Urinary bladder (tissue), 4 donors: ENCODE results near the gene CABP4. TPM values are rescaled to one million over a fixed set of nuclear protein-coding genes. Genes with fewer than 3 reads are reported as not detected.

Source experiments
- DNase-seq: peaks from one replicate; pipeline ENCODE4 v3.0.0-alpha.2; 2015; ENCODE audit errors: extremely low spot score
- H3K27ac ChIP-seq: one replicate; pipeline ENCODE4 v1.5.1; 2013; ENCODE audit warnings: low read depth, mild to moderate bottlenecking, moderate library complexity
- H3K36me3 ChIP-seq: one replicate; pipeline ENCODE4 v1.6.1; 2013; ENCODE audit warnings: mild to moderate bottlenecking, moderate library complexity; ENCODE audit not compliant: insufficient read depth
- H3K4me1 ChIP-seq: one replicate; pipeline ENCODE4 v1.6.1; 2013; ENCODE audit warnings: mild to moderate bottlenecking, moderate library complexity; ENCODE audit not compliant: insufficient read depth
- H3K4me3 ChIP-seq: one replicate; pipeline ENCODE4 v1.5.1; 2013; ENCODE audit warnings: low read depth, low read length
- WGBS: extraction: QIAGEN DNeasy Blood & Tissue Kit; methylation state at CpG from one replicate; pipeline ENCODE4 v1.1.7; 2013; 5-methylcytosine and 5-hydroxymethylcytosine counted together
- polyA plus RNA-seq: library from polyadenylated mRNA; stranded (reverse); fragments of 200-250 nt; gene quantifications from one replicate; pipeline ENCODE4 v1.2.3, GENCODE V29; 2013
- total RNA-seq: library from RNA; depleted of rRNA; stranded (reverse); fragments of >200 nt; gene quantifications from one replicate; pipeline ENCODE4 v1.2.3, GENCODE V29; 2014
- donor health status: healthy with polysubstance abuse.
- donor health status: healthy.

CABP4 gene
- total and polyA plus RNA-seq, 2 donors, result 0.26 to 0.96 TPM

- Histone ChIP-seq H3K27ac (no peak overlapping the region), H3K36me3 (no peaks in the 10 kb centered on the region), H3K4me3 (no peak overlapping the region), H3K4me1 (no peaks in the 10 kb centered on the region)
- no peak for DNase-seq
- WGBS, result 63% methylated on average over 2 of the region's 2 CpGs
These were observed 41.8 kb upstream of the CABP4 start for GRCh38 chr11:67413266-67413849.

DNA sequence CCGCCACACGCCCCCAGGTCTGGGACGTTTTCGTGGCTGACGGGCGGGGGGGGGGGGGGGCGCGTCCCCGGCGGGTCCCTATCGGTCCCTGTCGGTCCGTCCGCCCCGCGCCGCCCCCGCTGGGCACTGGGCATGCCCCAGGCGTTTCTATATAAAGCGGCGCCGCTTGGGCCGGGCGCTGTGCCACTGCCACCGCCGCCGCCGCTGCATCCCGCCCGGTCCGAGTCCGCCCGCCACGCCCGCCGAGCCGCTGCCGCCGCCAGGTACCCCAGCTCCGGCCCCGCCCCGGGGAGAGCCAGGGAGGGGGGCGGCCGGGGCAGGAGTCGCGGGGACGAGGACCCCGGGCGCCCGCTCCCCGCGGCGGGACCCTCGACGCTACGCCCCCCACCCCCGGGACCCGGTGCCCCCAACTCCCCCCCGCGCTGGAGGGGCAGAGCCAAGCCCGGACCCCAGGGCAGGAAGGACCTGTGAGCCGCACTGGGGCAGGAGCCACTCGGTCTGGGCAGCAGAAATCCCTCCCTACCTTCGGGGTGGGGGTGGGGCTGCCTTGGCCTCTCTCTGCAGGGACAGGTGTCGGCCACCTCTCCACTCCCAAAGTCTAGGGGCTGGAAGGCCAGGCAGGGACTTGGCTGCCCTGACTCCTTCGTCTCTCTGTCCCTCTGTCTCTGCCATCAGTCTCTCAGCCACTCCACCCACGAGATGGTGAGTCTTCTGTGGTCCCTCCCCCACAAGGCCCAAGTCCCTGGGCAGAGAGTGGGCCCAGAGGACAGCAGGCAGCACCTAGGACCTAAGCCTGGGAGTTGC, 39.5 kb upstream of the CABP4 start, which contains the start of gene CARNS1:
TSS of gene CARNS1 (plus strand) at position 178 of the 804 bp plus-strand sequence. CDS start at position 700, 522 bp downstream.
- no peaks in the 10 kb centered on the region for H3K36me3 ChIP-seq
- peaks cover 2% of the 10 kb centered on the region for H3K4me1 ChIP-seq
- WGBS, result 6% methylated on average over 67 of the region's 67 CpGs
- peak within 1 kb of the TSS; percentile 22 for H3K4me3 ChIP-seq
- no peak within 1 kb of the TSS for H3K27ac ChIP-seq
- no peak for DNase-seq

DNA sequence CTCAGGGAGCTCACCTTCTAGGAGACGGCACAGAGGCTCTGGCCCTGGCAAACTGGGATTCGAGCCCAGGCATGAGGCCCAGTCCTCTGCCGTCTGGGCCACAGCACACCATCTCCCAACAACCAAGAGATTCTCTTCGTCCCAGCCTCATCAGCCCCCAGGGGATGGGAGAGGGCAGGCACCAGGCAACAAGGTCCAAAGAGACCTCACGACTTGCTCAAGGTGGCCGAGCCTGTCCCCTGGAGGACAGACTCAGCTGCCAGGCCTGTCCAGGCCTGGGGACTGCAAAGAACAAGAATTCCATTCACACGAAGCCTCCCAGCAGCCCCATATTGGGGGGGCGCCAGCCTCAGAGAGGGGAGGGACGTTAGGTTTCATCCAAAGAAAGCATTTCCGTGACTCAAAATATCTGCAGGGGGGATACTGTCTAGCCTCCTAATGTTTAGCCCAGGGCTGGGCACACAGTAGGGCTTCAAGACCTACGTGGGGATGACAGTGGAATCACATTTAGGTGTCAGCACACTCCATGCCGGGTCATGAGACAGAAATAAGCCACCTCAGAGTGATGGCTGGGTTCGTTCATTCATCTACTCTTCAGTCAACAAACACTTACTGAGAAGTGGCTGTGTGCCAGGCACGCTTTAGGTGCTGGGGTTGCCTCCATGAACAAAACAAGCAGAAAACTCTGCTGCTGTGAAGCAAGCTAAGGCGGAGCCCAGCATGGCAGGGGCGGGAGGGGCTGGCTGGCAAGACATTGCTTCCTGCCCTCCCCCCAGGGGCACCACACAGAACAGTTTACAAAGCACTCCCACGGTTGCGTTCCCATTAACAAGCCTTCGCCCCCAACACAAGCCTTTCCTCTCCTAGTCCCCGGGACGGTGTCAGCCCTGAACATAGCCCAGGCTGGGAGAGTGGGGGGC, 38.5 kb upstream of the CABP4 start:
- H3K4me3 ChIP-seq, result no peak overlapping the region
- peaks cover 2% of the 10 kb centered on the region for H3K4me1 ChIP-seq
- DNase-seq, result no peak
- H3K27ac ChIP-seq, result no peak overlapping the region
- no peaks in the 10 kb centered on the region for H3K36me3 ChIP-seq
- WGBS, result 69% methylated on average over 21 of the region's 21 CpGs

GRCh38 chr11:67417425-67417824, 37.7 kb upstream of the CABP4 start:
- WGBS, result 82% methylated on average over 12 of the region's 12 CpGs
- DNase-seq, result no peak
- peaks cover 2% of the 10 kb centered on the region for H3K4me1 ChIP-seq
- H3K36me3 ChIP-seq, result no peaks in the 10 kb centered on the region
- H3K4me3 ChIP-seq, result no peak overlapping the region
- H3K27ac ChIP-seq, result no peak overlapping the region

DNA sequence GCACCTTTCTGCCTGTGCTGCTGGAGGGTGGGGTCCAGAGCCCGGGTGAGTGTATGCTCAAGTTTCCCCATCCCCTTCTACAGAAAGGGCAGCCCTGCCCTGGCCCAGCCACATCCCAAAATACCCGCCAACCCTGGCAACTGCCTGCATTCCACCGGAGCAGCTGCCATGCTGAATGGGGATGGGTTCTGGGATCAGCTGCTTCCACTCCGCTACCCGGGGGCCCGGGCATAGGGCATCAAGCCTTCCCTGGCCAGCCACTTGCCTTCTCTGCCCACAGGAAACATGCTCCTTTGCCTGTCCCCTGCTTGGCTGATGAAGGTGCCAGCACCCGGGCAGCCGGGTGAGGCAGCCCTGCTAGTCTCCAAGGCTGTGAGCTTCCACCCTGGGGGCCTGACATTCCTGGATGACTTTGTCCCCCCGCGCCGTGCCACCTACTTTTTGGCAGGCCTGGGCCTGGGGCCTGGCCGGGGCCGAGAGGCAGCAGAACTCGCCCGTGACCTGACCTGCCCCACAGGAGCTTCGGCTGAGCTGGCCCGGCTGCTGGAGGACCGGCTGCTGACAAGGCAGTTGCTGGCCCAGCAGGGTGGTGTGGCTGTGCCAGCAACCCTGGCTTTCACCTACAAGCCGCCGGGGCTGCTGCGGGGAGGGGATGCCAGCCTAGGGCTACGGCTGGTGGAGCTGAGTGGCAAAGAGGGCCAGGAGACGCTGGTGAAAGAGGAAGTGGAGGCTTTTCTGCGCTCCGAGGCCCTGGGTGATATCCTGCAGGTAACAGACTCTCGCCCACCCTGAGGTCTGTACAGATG, 36.5 kb upstream of the CABP4 start:
- H3K4me3 ChIP-seq, result no peak overlapping the region
- 81% methylated on average over 26 of the region's 26 CpGs for WGBS

DNA sequence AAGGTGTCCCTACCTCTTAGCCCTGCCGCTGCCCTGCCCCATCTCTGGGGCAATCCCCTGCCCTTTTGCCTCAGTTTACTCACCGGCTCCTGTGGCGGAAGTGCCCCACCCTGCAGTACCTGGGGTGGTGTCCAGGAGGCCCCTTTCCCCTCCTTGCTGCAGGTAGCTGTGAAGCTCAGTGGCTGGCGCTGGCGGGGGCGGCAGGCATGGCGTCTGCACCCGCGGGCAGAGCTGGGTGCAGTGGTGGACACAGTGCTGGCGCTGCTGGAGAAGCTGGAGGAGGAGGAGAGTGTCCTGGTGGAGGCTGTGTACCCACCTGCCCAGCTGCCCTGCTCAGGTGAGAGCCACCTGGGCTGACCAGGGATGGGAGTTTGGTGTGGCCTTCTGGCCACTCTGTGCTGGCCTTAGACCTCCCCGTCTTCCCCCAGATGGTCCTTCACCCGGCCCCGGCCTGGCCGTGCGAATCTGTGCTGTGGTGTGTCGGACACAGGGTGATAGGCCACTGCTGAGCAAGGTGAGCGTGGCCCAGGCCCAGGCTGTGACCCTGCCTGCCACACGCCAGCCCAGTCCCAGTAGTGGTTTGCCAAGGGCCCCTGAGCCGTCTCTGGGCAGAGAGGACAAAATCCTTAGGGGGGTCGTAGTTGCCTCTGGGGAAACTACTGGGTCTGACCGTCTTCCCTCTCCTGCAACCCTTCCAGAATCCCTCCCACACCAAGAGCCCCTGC, 35.7 kb upstream of the CABP4 start:
- Histone ChIP-seq H3K4me1 (peaks cover 2% of the 10 kb centered on the region), H3K4me3 (no peak overlapping the region), H3K27ac (no peak overlapping the region), H3K36me3 (no peaks in the 10 kb centered on the region)
- WGBS, result 93% methylated on average over 21 of the region's 21 CpGs
- no peak for DNase-seq

More for the DNA sequence above, 36.5 kb upstream of the CABP4 start:
- Histone ChIP-seq H3K36me3 (no peaks in the 10 kb centered on the region), H3K4me1 (peaks cover 2% of the 10 kb centered on the region), H3K27ac (no peak overlapping the region)
- DNase-seq, result no peak

GRCh38 chr11:67420147-67420645, 35.0 kb upstream of the CABP4 start:
- Histone ChIP-seq H3K4me3 (peak overlapping the region; percentile 51), H3K4me1 (peaks cover 2% of the 10 kb centered on the region), H3K36me3 (no peaks in the 10 kb centered on the region), H3K27ac (peak overlapping the region; percentile 91)
- no peak for DNase-seq
- 35% methylated on average over 15 of the region's 15 CpGs for WGBS

DNA sequence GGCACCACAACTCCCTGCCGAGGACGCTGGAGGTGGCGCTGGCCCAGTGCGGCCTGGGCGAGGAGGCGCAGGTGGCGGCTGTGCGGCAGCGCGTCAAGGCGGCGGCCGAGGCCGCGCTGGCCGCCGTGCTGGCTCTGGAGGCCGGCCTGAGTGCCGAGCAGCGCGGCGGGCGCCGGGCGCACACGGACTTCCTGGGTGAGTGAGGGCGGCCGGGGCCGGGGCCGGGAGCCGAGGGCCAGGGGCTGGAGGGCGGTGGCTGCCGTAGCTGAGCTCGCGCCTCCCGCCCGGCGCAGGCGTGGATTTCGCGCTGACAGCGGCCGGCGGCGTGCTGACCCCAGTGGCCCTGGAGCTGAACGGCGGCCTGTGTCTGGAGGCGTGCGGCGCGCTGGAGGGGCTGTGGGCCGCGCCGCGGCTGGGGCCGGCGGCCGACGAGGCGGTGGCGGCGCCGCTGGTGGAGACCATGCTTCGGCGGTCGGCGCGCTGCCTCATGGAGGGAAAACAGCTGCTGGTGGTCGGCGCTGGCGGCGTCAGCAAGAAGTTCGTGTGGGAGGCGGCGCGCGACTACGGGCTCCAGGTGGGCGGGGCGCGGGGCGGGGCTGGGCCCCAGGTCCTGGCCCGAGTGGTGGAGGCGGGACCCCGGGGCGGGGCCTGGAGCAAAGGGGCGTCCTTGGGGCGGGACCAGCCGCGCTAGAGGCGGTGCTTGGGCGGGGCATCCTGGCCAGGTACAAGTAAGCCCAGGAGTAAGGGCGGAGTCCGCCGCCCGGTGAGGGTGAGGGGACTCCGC, 34.3 kb upstream of the CABP4 start:
- WGBS, result under 1% methylated on average over 97 of the region's 97 CpGs
- peaks cover 2% of the 10 kb centered on the region for H3K4me1 ChIP-seq
- H3K4me3 ChIP-seq, result peak overlapping the region; percentile 51
- H3K36me3 ChIP-seq, result no peaks in the 10 kb centered on the region
- H3K27ac ChIP-seq, result peak overlapping the region; percentile 91
- DNase-seq, result peak; percentile 81

DNA sequence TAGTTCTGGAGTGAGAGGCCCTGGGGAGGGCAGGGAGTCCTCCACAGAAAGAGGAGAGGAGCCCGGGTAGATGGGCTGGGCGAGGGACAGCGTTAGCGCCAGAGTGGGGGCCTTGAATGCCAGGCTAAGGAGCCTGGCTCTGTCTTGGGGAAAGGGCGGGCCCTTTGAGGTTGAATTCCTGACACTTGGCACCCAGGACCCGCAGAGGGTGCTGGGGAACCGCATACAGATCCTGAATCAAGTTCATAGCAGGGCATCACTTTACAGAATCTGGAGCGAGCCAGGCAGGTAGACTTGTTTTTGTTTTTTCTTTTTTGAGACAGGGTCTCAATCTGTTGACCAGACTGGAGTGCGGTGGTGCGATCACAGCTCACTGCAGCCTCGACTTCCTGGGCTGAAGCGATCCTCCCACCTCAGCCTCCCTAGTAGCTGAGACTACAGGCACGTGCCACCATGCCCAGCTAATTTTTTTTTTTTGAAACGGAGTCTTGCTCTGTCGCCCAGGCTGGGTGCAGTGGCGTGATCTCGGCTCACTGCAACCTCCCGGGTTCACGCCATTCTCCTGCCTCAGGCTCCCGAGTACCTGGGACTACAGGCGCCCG, 33.6 kb upstream of the CABP4 start:
- Histone ChIP-seq H3K4me3 (no peak overlapping the region), H3K4me1 (peaks cover 2% of the 10 kb centered on the region), H3K36me3 (no peaks in the 10 kb centered on the region), H3K27ac (no peak overlapping the region)
- DNase-seq, result no peak
- WGBS, result 76% methylated on average over 22 of the region's 22 CpGs

DNA sequence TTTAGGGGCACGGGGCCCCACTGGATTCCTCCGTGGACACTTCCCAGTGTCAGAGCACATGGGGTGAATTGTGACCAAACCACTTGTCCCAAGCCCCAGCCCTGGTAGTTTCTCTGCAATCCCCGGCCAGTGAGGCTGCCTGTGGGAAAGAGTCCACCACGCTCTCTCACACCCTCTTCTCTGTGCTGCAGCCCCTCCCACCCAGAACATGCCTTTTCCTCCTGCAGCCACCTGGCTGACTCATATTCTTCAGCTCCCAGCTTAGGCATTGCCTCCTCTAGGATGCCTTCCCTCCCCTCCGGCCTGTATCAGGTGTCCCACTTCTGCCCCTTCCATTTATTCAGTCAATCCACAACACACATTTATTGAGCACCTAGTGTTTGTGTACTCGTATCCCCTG, 32.3 kb upstream of the CABP4 start:
- Histone ChIP-seq H3K4me1 (peaks cover 2% of the 10 kb centered on the region), H3K4me3 (no peak overlapping the region), H3K27ac (no peak overlapping the region), H3K36me3 (no peaks in the 10 kb centered on the region)
- WGBS, result 59% methylated on average over 6 of the region's 6 CpGs
- DNase-seq, result no peak

DNA sequence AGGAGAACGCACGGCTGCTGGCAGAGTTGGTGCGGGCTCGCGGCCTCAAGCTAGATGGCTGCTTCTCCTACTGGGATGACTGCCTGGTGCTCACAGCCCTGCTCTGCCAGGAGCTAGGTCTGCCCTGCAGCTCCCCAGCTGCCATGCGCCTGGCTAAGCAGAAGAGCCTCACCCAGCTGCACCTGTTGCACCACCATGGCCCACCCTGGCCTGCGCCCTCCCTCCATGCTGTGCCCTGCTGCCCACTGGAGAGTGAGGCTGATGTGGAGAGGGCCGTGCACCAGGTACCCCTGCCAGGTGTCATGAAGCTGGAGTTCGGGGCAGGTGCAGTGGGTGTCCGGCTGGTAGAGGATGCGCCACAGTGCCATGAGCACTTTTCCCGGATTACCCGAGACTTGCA, 31.7 kb upstream of the CABP4 start:
- no peak overlapping the region for H3K4me3 ChIP-seq
- no peaks in the 10 kb centered on the region for H3K36me3 ChIP-seq
- no peak for DNase-seq
- H3K27ac ChIP-seq, result no peak overlapping the region
- WGBS, result 90% methylated on average over 13 of the region's 13 CpGs
- peaks cover 2% of the 10 kb centered on the region for H3K4me1 ChIP-seq
